22Rv1 (cell line): ENCODE data around the gene CCR6.
"Not testable (repeated sequence)": the region's sequence is repeated elsewhere in the genome, so short reads cannot be mapped to it uniquely, and the experiment has no call there.

Experiments
- H3K27ac ChIP-seq: fragments of 450-650 bp; 2 replicates; pipeline ENCODE4 v1.5.1; 2017
- CTCF ChIP-seq: fragments of 450-650 bp; IDR thresholded peaks from 2 replicates; pipeline ENCODE4 v1.5.1; 2017; ENCODE audit warnings: mild to moderate bottlenecking
- ZFX ChIP-seq: fragments of 450-650 bp; IDR thresholded peaks from 2 replicates; pipeline ENCODE4 v1.6.1; 2017; ENCODE audit warnings: antibody characterized with exemption, borderline replicate concordance

CCR6 gene

GRCh38 chr6:167122827-167123657 lies at the start of gene CCR6:
Gene CCR6, plus strand, starts transcription at chr6:167123096. Its CDS starts 13,039 bp downstream, at chr6:167136135.
- no peak within 1 kb of the TSS for H3K27ac ChIP-seq
- no peak for TF ChIP-seq ZFX
- no peak for TF ChIP-seq CTCF

- TF ChIP-seq CTCF: no peak
- TF ChIP-seq ZFX: no peak
- no peak overlapping the region for H3K27ac ChIP-seq
These were observed 49.1 kb upstream of the CCR6 start for GRCh38 chr6:167073679-167074274.

GRCh38 chr6:167077241-167077932 lies 45.5 kb upstream of the CCR6 start:
- H3K27ac ChIP-seq: no peak overlapping the region
- no peak for TF ChIP-seq CTCF
- TF ChIP-seq ZFX: no peak

- no peak for TF ChIP-seq CTCF
- no peak for TF ChIP-seq ZFX
- H3K27ac ChIP-seq: no peak overlapping the region
These were observed 44.2 kb upstream of the CCR6 start for GRCh38 chr6:167078745-167079144.

GRCh38 chr6:167079853-167080297 lies 43.0 kb upstream of the CCR6 start:
- TF ChIP-seq CTCF: no peak
- TF ChIP-seq ZFX: no peak

GRCh38 chr6:167087857-167088354 lies 35.0 kb upstream of the CCR6 start:
- H3K27ac ChIP-seq: no peak overlapping the region
- TF ChIP-seq CTCF (no peak), ZFX (no peak)

More at GRCh38 chr6:167079853-167080297, 43.0 kb upstream of the CCR6 start:
- no peak overlapping the region for H3K27ac ChIP-seq

- H3K27ac ChIP-seq: not testable (repeated sequence)
These were observed 34.2 kb upstream of the CCR6 start for GRCh38 chr6:167088741-167089140.
